Stimulated activated CD4-positive, alpha-beta T cell treated with anti-CD3 and anti-CD28 coated beads, TNF-alpha, amount 100 ng/mL, for 48 hours (primary cell): ENCODE results near the gene KCNK7.
A peak's percentile ranks its signal among the peaks of the same experiment; 100 is the strongest.

Experiments used
- DNase-seq, 3 donors: peaks; one replicate each; pipeline ENCODE4 v3.0.0-alpha.2; 2020; ENCODE audit warnings: low read depth in 3 of 3

KCNK7 gene

GRCh38 chr11:65625628-65626342, 30.2 kb upstream of the KCNK7 start:
- DNase-seq, result peak in 1 of 3 donors; percentile 39

GRCh38 chr11:65624931-65625627, 29.5 kb upstream of the KCNK7 start:
- no peak for DNase-seq

- DNase-seq, result no peak
These were observed 28.4 kb upstream of the KCNK7 start for GRCh38 chr11:65623852-65624616.

- DNase-seq, result no peak
These were observed 27.6 kb upstream of the KCNK7 start for GRCh38 chr11:65623177-65623576.

GRCh38 chr11:65622011-65622410, 26.4 kb upstream of the KCNK7 start:
- DNase-seq, result no peak

- DNase-seq, result no peak
These were observed 25.9 kb upstream of the KCNK7 start for GRCh38 chr11:65621460-65621859.

- no peak for DNase-seq
These were observed 25.1 kb upstream of the KCNK7 start for GRCh38 chr11:65620666-65621065.

GRCh38 chr11:65619281-65619928, 23.8 kb upstream of the KCNK7 start:
- no peak for DNase-seq

GRCh38 chr11:65618763-65619162, 23.2 kb upstream of the KCNK7 start:
- no peak for DNase-seq

GRCh38 chr11:65617990-65618751, 22.6 kb upstream of the KCNK7 start:
- DNase-seq, result no peak

GRCh38 chr11:65617136-65617850, 21.7 kb upstream of the KCNK7 start:
- DNase-seq, result no peak

GRCh38 chr11:65616575-65617001, 21.0 kb upstream of the KCNK7 start:
- DNase-seq, result no peak

- DNase-seq, result peak in 1 of 3 donors; percentile 47
These were observed 20.5 kb upstream of the KCNK7 start for GRCh38 chr11:65615950-65616574.

- peak; percentile 99 to 100 (median 100) for DNase-seq
These were observed 19.8 kb upstream of the KCNK7 start, which contains the start of gene PCNX3 for GRCh38 chr11:65615229-65615949. Gene PCNX3, plus strand, starts transcription at chr11:65615776. Its CDS starts 536 bp downstream, at chr11:65616312.

GRCh38 chr11:65613091-65613928, 17.7 kb upstream of the KCNK7 start:
- no peak for DNase-seq

GRCh38 chr11:65612691-65613090, 17.1 kb upstream of the KCNK7 start:
- no peak for DNase-seq

- no peak for DNase-seq
These were observed 16.4 kb upstream of the KCNK7 start for GRCh38 chr11:65611758-65612603.
